Stimulated activated CD4-positive, alpha-beta T cell treated with anti-CD3 and anti-CD28 coated beads, Interleukin-1b, Interleukin-23, amount 100 ng/mL, for 4 hours (primary cell): Measurements from ENCODE around the gene MYOM1.

Source experiments
- DNase-seq, 2 donors: peaks; one replicate each; pipeline ENCODE4 v3.0.0-alpha.2; 2020; ENCODE audit warnings: low read depth in 2 of 2

MYOM1 gene

GRCh38 chr18:3118195-3119010 is 101.4 kb downstream of the MYOM1 start:
- no peak for DNase-seq

DNA sequence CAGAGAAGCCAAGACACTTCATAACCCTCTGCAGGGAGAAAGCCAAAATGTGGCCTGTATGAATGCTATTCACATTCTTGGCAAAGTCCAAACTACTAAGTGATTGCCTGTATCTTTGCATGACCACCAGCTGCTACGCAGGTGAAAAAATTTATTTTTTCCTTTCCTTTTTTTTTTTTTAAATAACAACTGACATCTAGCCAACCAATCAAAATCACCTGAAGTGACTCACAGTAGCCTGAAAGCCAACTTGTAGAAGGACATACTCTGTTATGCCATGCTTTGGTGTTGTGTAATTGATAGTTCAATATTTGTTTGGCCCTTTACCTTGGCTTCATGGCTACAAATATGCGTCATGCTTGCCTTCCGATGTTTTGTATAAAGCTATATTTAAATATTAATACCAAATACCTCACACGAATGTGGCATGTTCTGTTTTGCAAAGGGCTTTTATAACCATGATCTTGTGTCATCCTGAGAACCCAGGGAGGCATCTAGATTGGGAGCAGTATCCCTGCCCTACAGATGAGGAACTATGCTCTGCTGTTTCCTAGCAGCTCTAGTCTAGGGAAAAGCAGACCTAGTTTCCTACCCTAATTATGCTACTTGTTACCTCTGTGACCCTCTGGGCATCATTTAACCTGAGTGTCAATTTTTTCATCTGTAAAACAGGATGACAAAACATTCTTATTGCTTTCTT is 102.1 kb downstream of the MYOM1 start:
- no peak for DNase-seq

DNA sequence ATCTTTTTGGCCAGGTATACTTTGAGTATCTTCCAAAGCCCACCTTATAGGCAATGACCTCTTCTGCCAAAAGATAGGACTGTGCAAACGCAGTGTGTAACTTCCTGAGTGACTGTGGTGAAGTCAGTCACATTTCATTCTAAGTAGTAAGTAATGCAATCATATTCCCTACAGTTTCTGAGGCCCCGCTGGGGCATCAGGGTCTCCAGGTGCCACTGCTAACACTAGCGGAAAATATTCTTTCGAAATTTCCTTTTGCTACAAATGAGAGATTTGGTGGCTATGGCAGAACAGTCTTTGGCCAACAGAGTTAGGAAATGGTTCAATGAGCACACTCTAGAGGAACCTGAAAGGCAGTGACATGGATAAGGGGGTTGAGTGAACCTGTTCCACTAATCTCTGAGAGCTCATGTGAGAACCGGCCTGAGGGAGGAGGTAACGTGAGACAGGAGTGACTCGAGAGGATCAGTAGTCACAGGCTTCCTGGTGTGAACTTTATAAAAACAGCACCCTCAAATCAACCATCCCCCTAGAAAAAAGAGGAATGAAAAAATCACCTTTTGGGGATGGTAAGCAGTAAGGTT is 104.2 kb downstream of the MYOM1 start:
- DNase-seq, result no peak

DNA sequence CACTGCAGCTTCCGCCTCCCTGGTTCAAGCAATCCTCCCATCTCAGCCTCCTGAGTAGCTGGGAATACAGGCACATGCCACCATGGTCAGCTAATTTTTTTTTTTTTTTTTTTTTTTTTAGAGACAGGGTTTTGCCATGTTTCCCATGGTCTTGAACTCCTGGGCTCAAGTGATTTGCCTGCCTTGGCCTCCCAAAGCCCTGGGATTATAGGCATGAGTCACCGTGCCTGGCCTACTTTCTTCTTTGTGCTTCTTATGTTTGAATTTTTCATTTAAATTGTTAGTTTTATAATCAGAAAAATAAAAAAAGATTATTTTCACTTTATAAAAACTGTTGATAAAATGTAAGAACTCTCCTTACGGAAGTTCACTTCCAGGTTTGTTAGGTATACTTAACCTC is 105.3 kb downstream of the MYOM1 start:
- DNase-seq, result no peak

DNA sequence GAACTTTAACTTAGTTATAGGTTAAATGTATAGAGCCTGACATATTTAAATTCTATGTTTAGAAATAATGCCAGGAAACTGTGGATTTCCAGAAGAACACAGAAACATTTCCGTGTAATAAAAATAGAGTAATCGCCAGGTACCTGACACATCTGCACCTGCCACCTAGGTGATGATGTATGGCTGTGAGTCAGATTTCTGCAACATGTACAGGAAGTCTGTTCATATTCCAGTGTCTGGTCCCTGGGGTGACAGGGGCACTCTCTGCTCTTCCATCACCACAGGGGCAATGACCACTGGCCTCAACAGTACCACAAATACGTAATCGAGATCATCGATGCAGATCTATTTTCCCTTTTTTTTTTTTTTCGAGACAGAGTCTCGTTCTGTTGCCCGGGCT is 105.7 kb downstream of the MYOM1 start:
- no peak for DNase-seq

GRCh38 chr18:3111523-3112240 is 108.1 kb downstream of the MYOM1 start:
- DNase-seq, result no peak

- DNase-seq, result no peak
These were observed 109.6 kb downstream of the MYOM1 start for GRCh38 chr18:3110034-3110752.

DNA sequence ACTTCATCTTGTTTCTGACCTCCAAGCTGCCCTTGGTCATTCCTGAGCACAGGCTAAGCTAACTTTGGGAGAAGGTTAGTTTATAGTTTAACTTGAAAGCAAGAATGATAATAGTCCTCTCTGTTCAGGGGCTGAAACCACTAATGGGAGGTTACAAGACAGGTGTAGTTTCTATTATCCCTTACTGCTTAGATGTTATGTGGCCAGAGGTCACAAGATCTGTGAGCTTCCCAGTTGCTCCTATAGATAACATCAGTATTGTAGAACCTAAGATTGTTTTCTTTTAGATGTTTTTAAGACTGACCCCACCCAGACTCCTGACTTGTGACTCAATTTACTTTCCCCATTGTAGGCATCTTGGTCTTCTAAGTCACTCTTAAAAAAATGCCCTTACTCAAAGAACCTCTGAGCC is 112.0 kb downstream of the MYOM1 start:
- DNase-seq, result no peak

- no peak for DNase-seq
These were observed 115.3 kb downstream of the MYOM1 start for GRCh38 chr18:3104190-3105054.

DNA sequence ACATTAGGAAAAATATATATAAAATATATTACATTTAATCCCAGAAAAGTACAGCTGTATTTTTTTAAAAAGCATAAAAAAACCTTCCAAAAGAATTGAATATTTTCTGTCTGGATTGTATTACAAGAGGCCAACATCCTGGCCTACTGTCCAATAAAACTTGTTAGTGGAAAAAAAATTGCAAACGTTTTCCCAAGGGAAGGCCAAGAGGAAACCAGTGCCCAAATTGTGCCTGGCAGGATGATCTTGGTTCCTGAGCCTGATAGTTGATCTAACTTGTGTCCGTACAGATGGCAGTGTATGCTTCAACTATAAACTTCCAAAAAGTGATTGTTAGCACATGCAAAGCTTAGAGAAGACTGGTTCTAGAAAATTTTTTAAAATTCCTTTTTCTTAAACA is 116.2 kb downstream of the MYOM1 start:
- DNase-seq, result no peak

DNA sequence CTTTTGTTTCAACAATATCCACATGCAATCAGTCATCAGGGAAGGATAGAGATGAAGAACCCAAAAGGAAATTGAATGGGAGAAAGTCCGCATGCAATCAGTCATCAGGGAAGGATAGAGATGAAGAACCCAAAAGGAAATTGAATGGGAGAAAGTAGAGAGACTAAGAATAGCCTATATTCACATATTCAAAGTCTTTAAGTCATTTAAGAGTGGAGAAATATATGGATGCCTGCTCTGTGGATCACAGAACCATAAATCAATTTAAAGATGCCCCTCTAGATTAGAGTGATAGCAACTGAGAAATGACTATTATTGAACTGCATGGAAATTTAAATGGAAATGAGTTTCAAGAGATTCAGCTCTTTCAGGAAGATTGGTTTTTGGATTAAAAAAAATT is 116.8 kb downstream of the MYOM1 start:
- DNase-seq, result no peak

DNA sequence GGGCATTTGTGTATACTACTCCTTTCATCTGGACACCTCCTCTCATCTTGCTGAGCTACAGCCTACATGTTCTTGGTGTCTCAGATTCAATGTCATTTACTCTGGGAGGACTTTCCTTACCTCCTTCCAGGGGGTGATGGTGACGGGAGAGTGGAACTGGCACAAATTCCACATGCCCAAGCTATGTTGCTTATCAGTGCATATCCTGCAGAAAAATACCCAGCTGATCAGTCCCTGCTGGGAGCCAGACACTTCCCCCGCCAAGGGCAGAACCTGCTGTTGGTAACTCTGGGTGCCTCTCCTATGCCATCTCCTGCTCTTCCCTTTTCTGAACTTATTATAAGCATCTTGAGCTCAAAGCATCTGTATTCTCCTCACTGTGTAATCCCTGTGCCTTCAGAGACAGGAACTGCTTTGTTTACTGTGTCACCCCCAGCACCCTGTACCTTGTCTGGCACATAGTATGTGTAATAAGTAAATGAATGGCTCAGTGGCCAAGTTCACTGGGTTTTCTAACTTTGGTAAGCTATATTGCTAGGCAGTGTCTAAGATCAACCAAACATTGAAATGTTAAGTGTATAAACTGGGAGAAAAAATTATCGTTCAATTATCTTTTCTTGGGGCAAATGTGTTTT is 119.2 kb downstream of the MYOM1 start:
- no peak for DNase-seq

DNA sequence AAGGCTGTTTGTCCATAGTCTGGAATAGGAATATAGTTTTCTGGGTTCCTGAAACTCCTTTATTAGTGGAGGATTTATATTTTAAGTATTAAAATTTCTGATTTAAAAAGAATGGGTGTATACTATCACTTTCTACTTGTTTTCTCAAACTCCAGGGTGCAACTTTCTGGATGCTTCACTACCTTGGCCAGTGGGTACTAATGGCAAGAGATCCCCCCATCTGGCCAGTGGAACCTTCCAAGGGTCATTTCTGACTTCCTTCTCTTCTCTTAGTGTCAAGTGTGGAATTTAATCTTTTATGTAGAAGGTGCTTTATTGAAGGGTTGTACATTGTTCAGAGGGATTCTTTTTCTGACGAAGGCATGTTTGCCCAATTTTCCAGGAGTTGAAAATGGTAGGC is 120.4 kb downstream of the MYOM1 start:
- no peak for DNase-seq

DNA sequence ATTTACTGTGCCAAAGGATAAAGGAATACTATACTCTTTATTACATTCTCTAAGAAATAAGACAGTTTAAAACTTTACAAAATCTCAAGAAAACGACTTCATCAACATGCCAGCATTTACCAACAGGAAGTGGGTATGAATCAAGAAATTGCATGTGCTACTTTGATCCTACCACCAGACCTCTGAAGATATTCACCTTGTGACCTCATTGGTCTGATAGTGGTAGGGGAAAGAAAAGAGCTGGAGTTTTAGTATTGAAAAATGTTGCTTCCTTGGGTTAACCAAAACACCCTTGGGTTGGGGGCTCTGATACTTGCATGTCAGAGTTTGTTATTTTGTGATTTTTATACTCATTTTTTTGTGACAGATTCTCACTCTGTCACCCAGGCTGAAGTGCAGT is 122.7 kb downstream of the MYOM1 start:
- no peak for DNase-seq

DNA sequence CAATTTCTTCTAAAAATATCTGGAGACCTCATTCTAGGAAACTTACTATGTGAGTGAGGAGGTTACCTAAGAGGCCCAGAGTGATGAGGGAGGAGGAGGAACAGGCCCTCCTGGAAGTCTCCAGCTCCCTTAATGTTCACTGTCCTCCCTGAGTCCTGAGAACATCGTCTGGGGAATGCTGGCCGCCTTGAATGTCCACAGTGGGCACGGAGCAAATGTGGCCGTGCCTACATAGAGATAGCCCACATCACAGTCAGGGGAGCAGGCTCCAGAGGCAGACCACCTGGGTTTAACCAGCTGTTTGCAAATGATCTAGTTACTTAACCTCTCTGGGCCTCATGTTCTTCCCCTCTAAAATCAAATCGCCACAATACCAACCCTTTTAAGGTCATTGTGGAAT is 123.8 kb downstream of the MYOM1 start:
- no peak for DNase-seq

GRCh38 chr18:3094338-3094684 is 125.5 kb downstream of the MYOM1 start:
- no peak for DNase-seq

DNA sequence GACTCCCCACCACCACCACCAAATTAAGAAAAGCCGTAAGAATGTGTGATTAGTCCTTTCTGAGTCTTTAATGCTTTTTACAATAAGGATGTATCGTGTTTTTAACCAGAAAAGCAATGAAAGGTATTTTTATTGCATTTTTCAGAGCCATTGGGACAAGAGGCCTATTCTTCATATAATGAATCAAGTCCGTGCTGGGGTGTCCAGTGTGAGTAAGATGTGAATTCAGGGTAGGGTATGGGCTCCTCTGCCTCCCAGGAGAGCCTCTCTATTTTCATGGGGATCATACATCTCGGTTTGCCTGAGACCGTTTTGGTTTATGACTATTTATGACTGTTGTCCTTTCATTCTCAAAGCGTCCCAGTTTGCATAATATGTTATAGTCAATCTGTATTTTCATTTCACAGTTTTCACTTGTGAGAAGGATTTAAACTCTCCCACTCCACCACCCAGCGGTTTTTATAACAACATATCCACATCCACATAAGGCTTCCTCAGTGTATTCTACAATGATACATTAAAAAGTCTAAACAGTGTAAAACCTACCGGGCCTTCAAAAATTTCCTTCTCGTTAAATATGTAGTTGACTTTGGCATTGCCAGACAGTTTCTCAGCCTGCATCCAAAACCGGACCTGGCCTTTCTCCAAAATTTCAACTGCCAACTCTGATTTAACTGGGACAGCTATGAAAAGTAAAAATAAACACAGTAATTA is 126.0 kb downstream of the MYOM1 start:
- no peak for DNase-seq

DNA sequence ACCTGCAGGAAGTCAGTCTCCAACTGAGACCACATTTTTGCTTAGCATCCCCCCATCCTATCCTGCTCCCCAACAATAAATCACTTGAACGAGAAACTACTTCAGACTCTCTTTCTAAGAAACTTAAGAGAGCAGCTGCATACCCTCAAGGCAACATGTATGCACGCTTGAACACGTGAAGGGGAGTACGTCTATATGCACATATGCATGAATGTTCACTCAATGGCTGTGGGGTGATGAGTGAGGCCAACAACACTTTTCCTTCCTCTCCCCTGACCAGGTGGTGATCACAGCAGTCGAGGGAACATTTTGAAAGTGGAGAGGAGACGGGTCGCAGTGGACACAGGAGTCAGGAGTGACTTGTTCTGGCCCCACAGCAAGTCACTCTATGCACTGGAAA is 127.0 kb downstream of the MYOM1 start:
- no peak for DNase-seq

- DNase-seq, result no peak
These were observed 130.2 kb downstream of the MYOM1 start for GRCh38 chr18:3089579-3089978.

GRCh38 chr18:3088449-3088848 is 131.3 kb downstream of the MYOM1 start:
- DNase-seq, result no peak
